ENCODE data around the gene TIAM1. TPM values are rescaled to one million over a fixed set of nuclear protein-coding genes. Genes with fewer than 3 reads are reported as not detected.

The TIAM1 gene
- total RNA-seq, 1 donor from 2014 or later, result 42.3 TPM

DNA sequence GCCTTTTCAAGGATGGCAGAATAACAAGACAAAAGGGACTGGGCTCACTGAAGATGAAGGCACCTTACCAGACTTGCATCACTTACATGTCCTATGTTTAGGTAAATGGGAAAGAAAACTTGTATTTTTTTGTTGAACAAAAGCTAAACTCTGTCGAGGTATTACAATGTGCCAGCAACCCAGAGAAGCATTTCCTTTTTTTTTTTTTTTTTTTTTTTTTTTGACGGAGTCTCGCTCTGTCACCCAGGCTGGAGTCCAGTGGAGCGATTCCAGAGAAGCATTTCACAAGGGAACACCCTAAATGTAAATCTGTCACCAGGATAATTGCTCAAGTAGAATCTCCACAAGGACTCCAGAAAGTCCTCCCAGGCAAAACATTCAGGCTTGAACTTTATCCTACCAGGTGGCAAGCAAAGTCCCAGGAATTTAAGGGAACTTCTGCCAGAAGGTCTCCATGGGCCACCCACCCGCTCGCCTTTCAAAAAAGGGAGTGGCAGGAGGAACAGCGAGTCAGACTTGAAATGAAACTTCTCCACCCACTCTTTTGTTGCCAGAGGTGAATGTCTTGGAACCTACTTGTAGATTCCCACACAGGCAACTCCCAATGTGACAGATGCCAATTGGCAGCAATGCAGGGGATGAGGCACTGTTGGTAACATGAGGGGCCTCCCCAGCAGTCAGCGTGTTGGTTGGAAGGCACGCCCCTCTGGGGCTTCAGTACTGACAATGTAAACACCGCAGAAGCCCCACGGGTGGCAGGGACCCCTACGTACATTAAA, 125.0 kb downstream of the TIAM1 start:
- intact Hi-C loops (cut with micrococcal nuclease), result no loop called here

DNA sequence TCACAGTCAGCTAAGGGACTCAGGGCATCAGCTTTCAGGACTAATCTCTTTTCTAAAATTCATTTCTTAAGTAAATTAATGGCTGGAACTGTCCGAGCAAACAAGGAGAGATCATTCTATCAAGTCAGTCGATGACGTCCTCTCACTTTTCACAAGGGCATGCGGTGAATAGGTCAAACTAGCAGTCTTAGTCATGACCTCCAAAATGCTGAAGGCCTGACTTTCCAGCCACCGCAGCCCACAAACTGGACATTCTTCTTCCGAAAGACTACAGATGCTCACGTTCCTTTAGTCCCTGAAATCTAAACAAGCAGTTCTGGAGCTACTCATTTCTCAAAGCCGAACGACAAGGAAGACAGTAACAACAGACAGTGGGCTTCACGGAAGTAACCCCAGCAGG, 127.9 kb downstream of the TIAM1 start:
- intact Hi-C loops (cut with micrococcal nuclease), result no loop called here

DNA sequence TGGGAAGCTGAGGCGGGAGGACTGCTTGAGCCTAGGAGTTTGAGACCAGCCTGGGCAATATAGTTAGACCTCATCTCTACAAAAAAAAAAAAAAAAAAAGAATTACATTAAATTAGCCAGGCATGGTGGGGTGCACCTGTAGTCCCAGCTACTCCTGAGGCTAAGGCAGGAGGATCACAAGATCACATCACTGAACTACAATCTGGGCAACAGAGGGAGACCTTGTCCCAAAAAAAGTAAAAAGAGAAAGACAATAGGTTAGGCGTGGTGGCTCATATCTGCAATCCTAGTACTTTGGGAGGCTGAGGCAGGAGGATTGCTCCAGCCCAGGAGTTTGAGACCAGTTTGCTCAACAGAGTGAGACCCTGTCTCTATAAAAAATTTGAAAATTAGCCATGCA, 130.3 kb downstream of the TIAM1 start:
- intact Hi-C loops (cut with micrococcal nuclease), result no loop called here

- intact Hi-C loops (cut with micrococcal nuclease), result no loop called here
These were observed 132.2 kb downstream of the TIAM1 start for GRCh38 chr21:31211836-31212235.

GRCh38 chr21:31205412-31205811, 138.6 kb downstream of the TIAM1 start:
- intact Hi-C loops (cut with micrococcal nuclease), result no loop called here

GRCh38 chr21:31204801-31205200, 139.3 kb downstream of the TIAM1 start:
- intact Hi-C loops (cut with micrococcal nuclease), result no loop called here

GRCh38 chr21:31203431-31204054, 140.5 kb downstream of the TIAM1 start:
- intact Hi-C loops (cut with micrococcal nuclease), result no loop called here

GRCh38 chr21:31201548-31201947, 142.5 kb downstream of the TIAM1 start:
- intact Hi-C loops (cut with micrococcal nuclease), result no loop called here

DNA sequence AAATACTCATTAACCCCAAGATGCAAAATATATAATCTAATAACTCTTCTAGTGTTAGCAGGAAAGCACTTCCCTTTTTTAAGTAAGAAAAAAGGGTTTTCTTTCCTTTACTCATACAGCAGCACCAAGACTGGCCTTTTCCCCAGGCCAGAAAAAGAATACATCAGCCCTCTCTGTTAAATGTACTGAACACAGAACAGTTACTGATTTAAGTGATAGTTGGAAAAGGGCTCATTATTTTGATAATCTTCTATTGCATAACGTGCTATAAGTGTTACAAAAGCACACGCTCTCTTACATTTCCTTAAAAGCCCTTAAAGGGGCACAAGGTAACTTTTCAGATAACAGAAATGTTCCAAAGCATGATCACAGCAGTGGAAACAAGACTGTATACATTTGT, 142.9 kb downstream of the TIAM1 start:
- intact Hi-C loops (cut with micrococcal nuclease), result no loop called here

- intact Hi-C loops (cut with micrococcal nuclease), result loop anchor here (1.0 to 5.0 kb wide), 4 partner anchors 361 to 459 kb away; partner anchors contain the start of gene SOD1
These were observed 145.5 kb downstream of the TIAM1 start for GRCh38 chr21:31198575-31198974.

DNA sequence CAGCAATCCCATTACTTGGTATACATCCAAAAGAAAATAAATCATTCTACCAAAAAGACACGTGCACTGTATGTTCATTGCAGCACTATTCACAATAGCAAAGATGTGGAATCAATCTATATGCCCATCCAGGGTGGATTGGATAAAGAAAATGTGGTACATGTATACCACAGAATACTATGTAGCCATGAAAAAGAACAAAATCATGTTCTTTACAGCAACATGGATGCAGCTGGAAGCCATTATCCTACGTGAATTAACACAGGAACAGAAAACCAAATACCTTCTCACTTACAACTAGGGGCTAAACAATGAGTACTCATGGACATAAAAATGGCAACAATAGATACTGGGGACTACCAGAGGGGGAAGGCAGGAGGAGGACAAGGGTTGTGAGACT, 147.3 kb downstream of the TIAM1 start:
- intact Hi-C loops (cut with micrococcal nuclease), result loop anchor here (1.0 to 5.0 kb wide), 3 partner anchors 158 to 461 kb away; partner anchors contain the start of gene SOD1

GRCh38 chr21:31195334-31196015, 148.6 kb downstream of the TIAM1 start:
- intact Hi-C loops (cut with micrococcal nuclease), result loop anchor here (1.0 to 5.0 kb wide), 5 partner anchors 13 to 462 kb away; partner anchors contain the start of gene SOD1

DNA sequence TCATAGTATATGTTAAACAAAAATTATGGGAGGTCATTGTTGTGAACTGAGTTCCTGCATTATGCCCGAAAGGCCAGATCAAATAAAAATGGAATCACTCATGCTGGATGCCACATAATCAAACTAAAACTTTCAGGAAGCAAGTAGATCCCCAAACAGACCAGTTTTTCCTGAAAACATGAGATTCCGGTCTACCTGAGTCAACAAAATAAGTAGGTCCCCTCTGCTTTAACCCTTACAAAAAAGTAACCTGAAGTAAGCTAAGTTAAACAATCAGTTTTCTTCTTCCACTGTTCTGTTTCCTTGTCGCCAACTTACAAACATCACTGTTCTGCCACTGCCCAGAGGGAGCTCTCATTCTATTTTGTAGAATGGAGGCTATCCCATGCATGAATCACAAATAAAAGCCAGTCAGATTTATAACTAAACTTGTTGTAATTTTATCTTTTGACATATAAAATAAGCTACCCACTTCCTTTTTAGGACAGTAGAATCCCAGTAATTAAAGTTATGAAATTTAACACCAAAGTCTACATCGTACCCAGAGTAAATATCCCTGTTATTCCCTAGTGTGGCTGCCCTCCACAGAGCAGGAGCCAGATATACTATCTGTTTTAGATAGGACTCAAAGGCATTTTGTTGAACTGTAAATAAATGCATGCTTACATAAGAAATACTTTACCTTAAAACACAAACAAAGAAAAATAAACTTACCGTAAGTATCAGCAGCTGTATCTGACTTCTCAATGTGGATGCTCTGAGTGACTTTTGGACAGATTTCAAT, 149.4 kb downstream of the TIAM1 start:
- intact Hi-C loops (cut with micrococcal nuclease), result loop anchor here (1.0 to 5.0 kb wide), 3 partner anchors 12 to 463 kb away; partner anchors contain the start of gene SOD1

DNA sequence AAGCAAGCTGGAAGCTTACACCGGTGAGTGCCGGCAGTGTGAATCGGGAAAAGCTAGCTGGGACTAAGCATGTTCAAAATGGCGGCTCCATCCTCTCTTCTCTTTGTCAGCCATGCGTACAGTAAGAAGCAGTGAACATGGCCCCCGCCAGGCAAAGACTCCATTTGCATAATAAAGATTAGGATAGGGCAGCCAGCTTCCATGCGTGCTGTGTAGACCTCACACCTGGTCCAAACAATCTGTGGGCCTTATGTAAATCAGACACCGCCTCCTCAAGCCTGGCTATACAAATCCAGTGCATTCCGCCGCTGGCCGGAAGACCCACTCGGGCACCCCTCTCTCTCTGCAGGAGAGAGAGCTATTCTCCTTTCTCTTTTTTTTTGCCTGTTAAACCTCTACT, 150.3 kb downstream of the TIAM1 start:
- intact Hi-C loops (cut with micrococcal nuclease), result loop anchor here (2.0 kb wide), 1 partner anchor 95 kb away; no protein-coding TSS in a partner anchor

DNA sequence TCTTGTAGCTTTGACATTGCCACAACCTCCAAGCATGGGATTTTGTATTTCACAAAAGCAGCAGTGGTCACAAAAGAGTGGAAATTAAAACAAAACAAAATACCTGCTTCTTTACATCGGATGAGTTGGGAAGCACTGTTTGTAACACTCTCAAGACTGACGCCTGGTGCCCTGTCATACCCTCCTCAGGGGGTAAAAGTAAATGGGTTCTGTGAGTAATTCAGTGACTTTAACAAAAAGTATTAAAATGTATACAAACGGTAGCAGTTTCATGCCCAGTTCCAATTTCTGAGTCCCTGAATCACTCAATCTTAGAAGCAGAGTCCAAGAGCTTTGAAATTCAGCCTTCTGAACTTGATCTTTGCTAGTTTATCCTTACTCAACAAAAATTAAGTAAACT, 152.5 kb downstream of the TIAM1 start:
- intact Hi-C loops (cut with micrococcal nuclease), result no loop called here

- intact Hi-C loops (cut with micrococcal nuclease), result no loop called here
These were observed 153.5 kb downstream of the TIAM1 start for GRCh38 chr21:31190516-31190915.

DNA sequence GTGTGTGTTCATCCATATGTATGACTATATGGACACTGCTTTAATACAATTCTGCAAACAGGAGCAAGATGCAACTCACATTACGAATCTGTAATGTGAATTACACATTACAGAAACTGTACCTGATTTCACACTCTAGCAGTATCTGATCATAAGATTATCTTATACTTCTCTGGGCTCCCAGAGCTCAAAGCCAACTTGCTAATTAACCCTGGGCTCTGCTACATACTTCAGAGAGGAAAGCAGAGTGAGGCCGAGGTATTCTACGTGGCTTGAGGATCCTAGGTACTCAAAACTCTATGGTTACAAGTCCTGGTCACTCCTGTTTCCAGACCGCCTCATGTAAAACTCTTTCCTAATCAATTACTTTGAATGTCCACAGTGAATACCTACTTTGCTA, 156.6 kb downstream of the TIAM1 start:
- intact Hi-C loops (cut with micrococcal nuclease), result no loop called here

- intact Hi-C loops (cut with micrococcal nuclease), result no loop called here
These were observed 157.1 kb downstream of the TIAM1 start for GRCh38 chr21:31186916-31187315.

- intact Hi-C loops (cut with micrococcal nuclease), result loop anchor here (2.0 kb wide), 2 partner anchors 169 to 373 kb away; no protein-coding TSS in a partner anchor
These were observed 158.4 kb downstream of the TIAM1 start for GRCh38 chr21:31185663-31186062.

DNA sequence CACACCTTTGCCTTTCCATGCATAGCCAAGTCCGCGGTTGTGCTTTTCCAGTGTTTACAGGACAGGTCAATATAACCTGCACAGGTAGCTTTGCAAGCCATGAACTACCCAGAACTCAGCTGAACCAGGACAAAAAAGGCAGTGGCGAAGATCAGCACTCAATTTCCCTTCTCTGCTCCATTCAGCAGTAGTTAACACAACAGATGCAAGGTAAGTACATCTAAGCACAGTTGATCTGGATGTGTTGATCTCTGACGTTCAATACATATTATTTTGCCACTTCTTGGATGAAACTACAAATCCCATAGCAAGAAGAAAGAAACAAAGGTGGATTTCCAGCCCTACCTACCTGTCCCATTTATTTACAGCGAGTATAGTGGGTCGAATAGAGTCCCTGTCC, 159.2 kb downstream of the TIAM1 start:
- intact Hi-C loops (cut with micrococcal nuclease), result loop anchor here (1.0 to 5.0 kb wide), 4 partner anchors 52 to 547 kb away; partner anchors contain the start of gene SCAF4

GRCh38 chr21:31184459-31184858, 159.6 kb downstream of the TIAM1 start:
- intact Hi-C loops (cut with micrococcal nuclease), result loop anchor here (1.0 to 5.0 kb wide), 4 partner anchors 51 to 548 kb away; partner anchors contain the start of gene SCAF4
